ENCODE measurements around the gene GSTA5.
"Not testable (repeated sequence)": the region's sequence is repeated elsewhere in the genome, so short reads cannot be mapped to it uniquely, and the experiment has no call there.

The GSTA5 gene

GRCh38 chr6:52849137-52849536, 8.5 kb upstream of the GSTA5 start:
- Histone ChIP-seq H3K56ac (ENCODE audit: low read length) (no peak overlapping the region), H4K8ac (ENCODE audit: low read depth, low read length) (no peak overlapping the region), H3K79me1 (ENCODE audit: low read length) (no peaks in the 10 kb centered on the region), H2BK120ac (ENCODE audit: low read depth, low read length) (no peak overlapping the region), H3K27me3 (ENCODE audit: insufficient read depth, low read length, poor library complexity) (no peaks in the 10 kb centered on the region), H2BK5ac (ENCODE audit: low read length) (no peak overlapping the region), H3K23ac (ENCODE audit: low read length) (no peak overlapping the region), H2BK15ac (replicated peaks; ENCODE audit: low read depth) (no peak overlapping the region), H3K4me1 (ENCODE audit: control insufficient read depth, low read depth, low read length) (no peaks in the 10 kb centered on the region), H2AK5ac (ENCODE audit: low read length) (no peak overlapping the region), H3K4ac (ENCODE audit: low read depth, low read length) (no peak overlapping the region), H3K4me3 (ENCODE audit: low read length) (no peak overlapping the region), H3K18ac (ENCODE audit: low read length) (no peak overlapping the region), H4K5ac (ENCODE audit: low read length) (no peak overlapping the region), H3K4me2 (ENCODE audit: low read length) (no peak overlapping the region), H3K9ac (ENCODE audit: low read length) (no peak overlapping the region), H3K27ac (ENCODE audit: low read depth, low read length) (no peak overlapping the region), H3K36me3 (ENCODE audit: control insufficient read depth, insufficient read depth, low read length) (no peaks in the 10 kb centered on the region), H3K79me2 (ENCODE audit: control insufficient read depth, insufficient read depth, low read length) (no peaks in the 10 kb centered on the region)
- no CpG with 5 or more reads among the region's 4 CpGs for WGBS (ENCODE audit: extremely low coverage, insufficient coverage, low lambda C conversion rate)
- no peak for DNase-seq

GRCh38 chr6:52846002-52846401, 5.4 kb upstream of the GSTA5 start:
- Histone ChIP-seq H3K4me1 (ENCODE audit: control insufficient read depth, low read depth, low read length) (no peaks in the 10 kb centered on the region), H2BK15ac (replicated peaks; ENCODE audit: low read depth) (no peak overlapping the region), H2AK5ac (ENCODE audit: low read length) (no peak overlapping the region), H3K27me3 (ENCODE audit: insufficient read depth, low read length, poor library complexity) (no peaks in the 10 kb centered on the region), H3K56ac (ENCODE audit: low read length) (no peak overlapping the region), H3K4me2 (ENCODE audit: low read length) (no peak overlapping the region), H3K36me3 (ENCODE audit: control insufficient read depth, insufficient read depth, low read length) (no peaks in the 10 kb centered on the region), H4K8ac (ENCODE audit: low read depth, low read length) (no peak overlapping the region), H3K4ac (ENCODE audit: low read depth, low read length) (no peak overlapping the region), H4K5ac (ENCODE audit: low read length) (no peak overlapping the region), H3K4me3 (ENCODE audit: low read length) (no peak overlapping the region), H3K27ac (ENCODE audit: low read depth, low read length) (no peak overlapping the region), H3K79me2 (ENCODE audit: control insufficient read depth, insufficient read depth, low read length) (no peaks in the 10 kb centered on the region), H2BK120ac (ENCODE audit: low read depth, low read length) (no peak overlapping the region), H2BK5ac (ENCODE audit: low read length) (no peak overlapping the region), H3K23ac (ENCODE audit: low read length) (no peak overlapping the region), H3K79me1 (ENCODE audit: low read length) (no peaks in the 10 kb centered on the region), H3K18ac (ENCODE audit: low read length) (no peak overlapping the region), H3K9ac (ENCODE audit: low read length) (no peak overlapping the region)
- WGBS (ENCODE audit: extremely low coverage, insufficient coverage, low lambda C conversion rate): no CpG with 5 or more reads among the region's 1 CpG
- no peak for DNase-seq

GRCh38 chr6:52843605-52844004, 3.0 kb upstream of the GSTA5 start:
- Histone ChIP-seq H4K8ac (ENCODE audit: low read depth, low read length) (no peak overlapping the region), H2BK15ac (replicated peaks; ENCODE audit: low read depth) (no peak overlapping the region), H3K27me3 (ENCODE audit: insufficient read depth, low read length, poor library complexity) (no peaks in the 10 kb centered on the region), H3K36me3 (ENCODE audit: control insufficient read depth, insufficient read depth, low read length) (no peaks in the 10 kb centered on the region), H3K27ac (ENCODE audit: low read depth, low read length) (no peak overlapping the region), H3K79me1 (ENCODE audit: low read length) (no peaks in the 10 kb centered on the region), H3K4ac (ENCODE audit: low read depth, low read length) (no peak overlapping the region), H3K79me2 (ENCODE audit: control insufficient read depth, insufficient read depth, low read length) (no peaks in the 10 kb centered on the region), H2BK5ac (ENCODE audit: low read length) (no peak overlapping the region), H2AK5ac (ENCODE audit: low read length) (no peak overlapping the region), H3K9ac (ENCODE audit: low read length) (no peak overlapping the region), H3K23ac (ENCODE audit: low read length) (no peak overlapping the region), H2BK120ac (ENCODE audit: low read depth, low read length) (no peak overlapping the region), H3K4me1 (ENCODE audit: control insufficient read depth, low read depth, low read length) (no peaks in the 10 kb centered on the region), H3K4me3 (ENCODE audit: low read length) (no peak overlapping the region), H3K18ac (ENCODE audit: low read length) (no peak overlapping the region), H3K4me2 (ENCODE audit: low read length) (no peak overlapping the region), H3K56ac (ENCODE audit: low read length) (no peak overlapping the region), H4K5ac (ENCODE audit: low read length) (no peak overlapping the region)
- WGBS (ENCODE audit: extremely low coverage, insufficient coverage, low lambda C conversion rate): no CpG with 5 or more reads among the region's 4 CpGs
- DNase-seq: no peak

GRCh38 chr6:52839124-52840055, 1.2 kb downstream of the GSTA5 start:
- Histone ChIP-seq H3K27ac (ENCODE audit: low read depth, low read length) (no peak overlapping the region), H2BK5ac (ENCODE audit: low read length) (no peak overlapping the region), H4K8ac (ENCODE audit: low read depth, low read length) (no peak overlapping the region), H3K18ac (ENCODE audit: low read length) (no peak overlapping the region), H3K9ac (ENCODE audit: low read length) (no peak overlapping the region), H3K79me1 (ENCODE audit: low read length) (no peaks in the 10 kb centered on the region), H3K56ac (ENCODE audit: low read length) (peak overlapping the region; percentile 70), H3K4me1 (ENCODE audit: control insufficient read depth, low read depth, low read length) (no peaks in the 10 kb centered on the region), H3K4me2 (ENCODE audit: low read length) (no peak overlapping the region), H3K4me3 (ENCODE audit: low read length) (no peak overlapping the region), H2BK120ac (ENCODE audit: low read depth, low read length) (no peak overlapping the region), H3K23ac (ENCODE audit: low read length) (no peak overlapping the region), H3K79me2 (ENCODE audit: control insufficient read depth, insufficient read depth, low read length) (no peaks in the 10 kb centered on the region), H3K36me3 (ENCODE audit: control insufficient read depth, insufficient read depth, low read length) (no peaks in the 10 kb centered on the region), H3K27me3 (ENCODE audit: insufficient read depth, low read length, poor library complexity) (no peaks in the 10 kb centered on the region), H2BK15ac (replicated peaks; ENCODE audit: low read depth) (no peak overlapping the region), H3K4ac (ENCODE audit: low read depth, low read length) (no peak overlapping the region), H2AK5ac (ENCODE audit: low read length) (no peak overlapping the region), H4K5ac (ENCODE audit: low read length) (no peak overlapping the region)
- no CpG with 5 or more reads among the region's 20 CpGs for WGBS (ENCODE audit: extremely low coverage, insufficient coverage, low lambda C conversion rate)
- DNase-seq: peak; percentile 93

- H3K27ac ChIP-seq (ENCODE audit: low read depth, low read length): no peak overlapping the region
- no peak overlapping the region for H2BK15ac ChIP-seq (replicated peaks; ENCODE audit: low read depth)
- H3K9ac ChIP-seq (ENCODE audit: low read length): no peak overlapping the region
- no peak overlapping the region for H4K5ac ChIP-seq (ENCODE audit: low read length)
- no peaks in the 10 kb centered on the region for H3K79me2 ChIP-seq (ENCODE audit: control insufficient read depth, insufficient read depth, low read length)
- H3K4me2 ChIP-seq (ENCODE audit: low read length): no peak overlapping the region
- no peaks in the 10 kb centered on the region for H3K36me3 ChIP-seq (ENCODE audit: control insufficient read depth, insufficient read depth, low read length)
- H4K8ac ChIP-seq (ENCODE audit: low read depth, low read length): no peak overlapping the region
- no peak overlapping the region for H3K23ac ChIP-seq (ENCODE audit: low read length)
- H3K27me3 ChIP-seq (ENCODE audit: insufficient read depth, low read length, poor library complexity): no peaks in the 10 kb centered on the region
- H3K56ac ChIP-seq (ENCODE audit: low read length): no peak overlapping the region
- H3K79me1 ChIP-seq (ENCODE audit: low read length): no peaks in the 10 kb centered on the region
- no peak overlapping the region for H3K4ac ChIP-seq (ENCODE audit: low read depth, low read length)
- no CpG with 5 or more reads among the region's 1 CpG for WGBS (ENCODE audit: extremely low coverage, insufficient coverage, low lambda C conversion rate)
- DNase-seq: no peak
- H3K4me3 ChIP-seq (ENCODE audit: low read length): no peak overlapping the region
- H3K4me1 ChIP-seq (ENCODE audit: control insufficient read depth, low read depth, low read length): no peaks in the 10 kb centered on the region
- no peak overlapping the region for H2BK120ac ChIP-seq (ENCODE audit: low read depth, low read length)
- H2AK5ac ChIP-seq (ENCODE audit: low read length): no peak overlapping the region
- no peak overlapping the region for H2BK5ac ChIP-seq (ENCODE audit: low read length)
- H3K18ac ChIP-seq (ENCODE audit: low read length): no peak overlapping the region
Measured at GRCh38 chr6:52834481-52834880, 6.1 kb downstream of the GSTA5 start.

GRCh38 chr6:52830869-52831268, 9.7 kb downstream of the GSTA5 start:
- not testable (repeated sequence) for H3K23ac ChIP-seq (ENCODE audit: low read length); H3K56ac ChIP-seq (ENCODE audit: low read length); H3K79me2 ChIP-seq (ENCODE audit: control insufficient read depth, insufficient read depth, low read length); H4K5ac ChIP-seq (ENCODE audit: low read length); H3K36me3 ChIP-seq (ENCODE audit: control insufficient read depth, insufficient read depth, low read length); H2BK15ac ChIP-seq (replicated peaks; ENCODE audit: low read depth); H2BK120ac ChIP-seq (ENCODE audit: low read depth, low read length); H3K18ac ChIP-seq (ENCODE audit: low read length); H3K4ac ChIP-seq (ENCODE audit: low read depth, low read length); H2AK5ac ChIP-seq (ENCODE audit: low read length); H3K27ac ChIP-seq (ENCODE audit: low read depth, low read length); H3K4me2 ChIP-seq (ENCODE audit: low read length); H4K8ac ChIP-seq (ENCODE audit: low read depth, low read length); H3K9ac ChIP-seq (ENCODE audit: low read length); H3K4me1 ChIP-seq (ENCODE audit: control insufficient read depth, low read depth, low read length); H3K79me1 ChIP-seq (ENCODE audit: low read length); H2BK5ac ChIP-seq (ENCODE audit: low read length); DNase-seq; H3K4me3 ChIP-seq (ENCODE audit: low read length); H3K27me3 ChIP-seq (ENCODE audit: insufficient read depth, low read length, poor library complexity)
- WGBS (ENCODE audit: extremely low coverage, insufficient coverage, low lambda C conversion rate): no CpG with 5 or more reads among the region's 4 CpGs

Data from mesendoderm (in vitro differentiated cells).